Activated CD8-positive, alpha-beta memory T cell treated with anti-CD3 and anti-CD28 coated beads, Interleukin-2, amount 50 U/mL, for 48 hours (primary cell): Measurements from ENCODE around the gene BCCIP.
A peak's percentile ranks its signal among the peaks of the same experiment; 100 is the strongest.

Experiments
- DNase-seq: peaks from one replicate; pipeline ENCODE4 v3.0.0-alpha.2; 2020

The BCCIP gene

GRCh38 chr10:125797994-125798662 lies 25.2 kb upstream of the BCCIP start:
- no peak for DNase-seq

- DNase-seq: no peak
These were observed 23.7 kb upstream of the BCCIP start for GRCh38 chr10:125799451-125800182.

GRCh38 chr10:125801574-125801973 lies 21.8 kb upstream of the BCCIP start:
- no peak for DNase-seq

- DNase-seq: no peak
These were observed 21.2 kb upstream of the BCCIP start for GRCh38 chr10:125802131-125802530.

- DNase-seq: no peak
These were observed 20.6 kb upstream of the BCCIP start for GRCh38 chr10:125802739-125803138.

- no peak for DNase-seq
These were observed 15.3 kb upstream of the BCCIP start for GRCh38 chr10:125808047-125808446.

- no peak for DNase-seq
These were observed 12.1 kb upstream of the BCCIP start for GRCh38 chr10:125811251-125811650.

GRCh38 chr10:125812128-125812750 lies 11.1 kb upstream of the BCCIP start:
- DNase-seq: no peak

- no peak for DNase-seq
These were observed 7.6 kb upstream of the BCCIP start for GRCh38 chr10:125815764-125816163.

GRCh38 chr10:125816548-125816947 lies 6.8 kb upstream of the BCCIP start:
- DNase-seq: no peak

GRCh38 chr10:125817337-125817946 lies 5.9 kb upstream of the BCCIP start:
- DNase-seq: no peak

GRCh38 chr10:125820701-125821100 lies 2.6 kb upstream of the BCCIP start:
- no peak for DNase-seq

- DNase-seq: peak; percentile 66
These were observed 411 bp downstream of the BCCIP start for GRCh38 chr10:125823663-125824251.

GRCh38 chr10:125824736-125825135 lies 1.4 kb downstream of the BCCIP start:
- DNase-seq: no peak

GRCh38 chr10:125827133-125827532 lies 3.8 kb downstream of the BCCIP start:
- no peak for DNase-seq

GRCh38 chr10:125828311-125828710 lies 5.0 kb downstream of the BCCIP start:
- no peak for DNase-seq

GRCh38 chr10:125836746-125837145 lies 13.4 kb downstream of the BCCIP start:
- DNase-seq: no peak

GRCh38 chr10:125838802-125839575 lies 15.6 kb downstream of the BCCIP start:
- DNase-seq: no peak

- no peak for DNase-seq
These were observed 17.1 kb downstream of the BCCIP start for GRCh38 chr10:125840406-125840805.

- no peak for DNase-seq
These were observed 17.6 kb downstream of the BCCIP start for GRCh38 chr10:125840955-125841354.

- DNase-seq: no peak
These were observed 20.4 kb downstream of the BCCIP start for GRCh38 chr10:125843603-125844329.

GRCh38 chr10:125844751-125845221 lies 21.4 kb downstream of the BCCIP start:
- no peak for DNase-seq
